D341Med (cell line): ENCODE data around the gene RIN3.

ENCODE experiments used
- DNase-seq: peaks from one replicate; pipeline ENCODE4 v3.0.0; 2012; ENCODE audit warnings: low spot score

Gene RIN3

DNA sequence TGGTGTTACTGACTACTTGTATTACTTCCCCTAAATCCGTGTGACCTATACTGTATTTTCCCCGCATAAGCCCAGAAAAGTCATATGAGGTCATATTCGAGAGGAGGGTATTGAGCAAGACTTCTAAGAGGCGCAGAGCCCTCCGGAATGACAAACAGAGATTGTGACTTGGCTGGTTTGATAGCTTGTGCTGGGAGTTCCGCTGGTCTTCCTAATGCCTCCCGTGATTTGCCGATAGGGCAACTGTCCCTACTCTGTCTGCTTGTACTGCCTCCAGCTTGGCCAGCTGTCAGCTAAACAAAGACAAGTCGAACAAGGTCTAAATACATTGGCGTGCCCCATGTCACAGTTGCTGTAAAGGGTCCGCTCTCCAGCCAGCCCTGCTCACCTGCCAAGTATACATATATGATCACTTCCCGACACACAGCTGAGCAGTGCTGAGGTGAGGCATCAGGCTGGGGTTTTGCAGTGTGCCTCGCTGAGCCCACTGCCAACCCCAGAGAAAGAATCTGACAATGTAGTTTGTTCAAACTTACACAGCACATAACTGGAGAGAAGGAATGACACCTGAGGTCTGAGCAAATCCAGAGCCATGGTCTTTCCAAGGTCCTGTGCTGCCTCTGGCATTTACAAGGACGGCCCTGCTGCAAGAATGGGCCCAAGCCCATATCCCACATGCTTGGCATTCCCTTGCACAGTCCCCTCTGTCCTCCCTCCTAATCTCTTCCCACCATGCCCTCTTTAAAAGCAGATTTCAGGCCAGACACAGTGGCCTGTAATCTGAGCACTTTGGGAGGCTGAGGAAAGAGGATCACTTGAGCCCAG, 211.1 kb downstream of the RIN3 start:
- DNase-seq = no peak

DNA sequence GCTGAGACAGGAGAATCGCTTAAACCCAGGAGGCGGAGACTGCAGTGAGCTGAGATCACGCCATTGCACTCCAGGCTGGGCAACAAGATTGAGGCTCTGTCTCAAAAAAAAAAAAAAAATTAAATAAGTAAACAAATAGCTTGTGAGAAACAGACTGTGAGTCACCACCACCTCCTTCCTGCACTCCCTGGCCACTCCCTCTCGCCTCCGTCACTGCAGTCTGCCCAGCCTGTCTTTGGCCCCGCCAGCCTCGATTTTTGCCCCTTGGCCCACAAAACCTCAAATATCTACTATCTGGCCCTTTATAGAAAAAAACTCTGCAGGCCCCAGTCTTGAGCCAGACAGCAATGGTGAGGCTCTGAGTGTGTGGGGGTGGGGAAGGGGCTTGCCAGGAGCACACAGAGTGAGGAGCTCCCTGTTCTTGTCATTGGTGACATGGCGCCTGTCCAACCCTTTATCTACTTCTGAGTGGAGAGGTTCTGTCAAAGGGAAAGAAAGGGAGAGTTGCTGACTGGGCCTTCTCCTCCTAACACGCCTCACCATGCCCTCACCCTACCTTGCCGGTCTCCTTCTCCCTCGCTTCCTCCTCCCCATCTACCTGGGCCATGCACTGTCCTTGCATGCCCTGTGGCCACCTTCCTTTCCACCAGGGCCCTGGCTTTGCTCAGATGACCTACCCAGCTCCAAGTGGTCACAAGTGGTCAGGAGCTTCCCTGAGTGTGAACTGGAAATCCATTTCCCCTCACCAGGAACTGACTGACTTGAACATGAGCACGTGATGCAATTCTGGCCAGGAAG, 212.8 kb downstream of the RIN3 start:
- DNase-seq = no peak

- DNase-seq = no peak
Measured at GRCh38 chr14:92726933-92727262, 213.3 kb downstream of the RIN3 start.

DNA sequence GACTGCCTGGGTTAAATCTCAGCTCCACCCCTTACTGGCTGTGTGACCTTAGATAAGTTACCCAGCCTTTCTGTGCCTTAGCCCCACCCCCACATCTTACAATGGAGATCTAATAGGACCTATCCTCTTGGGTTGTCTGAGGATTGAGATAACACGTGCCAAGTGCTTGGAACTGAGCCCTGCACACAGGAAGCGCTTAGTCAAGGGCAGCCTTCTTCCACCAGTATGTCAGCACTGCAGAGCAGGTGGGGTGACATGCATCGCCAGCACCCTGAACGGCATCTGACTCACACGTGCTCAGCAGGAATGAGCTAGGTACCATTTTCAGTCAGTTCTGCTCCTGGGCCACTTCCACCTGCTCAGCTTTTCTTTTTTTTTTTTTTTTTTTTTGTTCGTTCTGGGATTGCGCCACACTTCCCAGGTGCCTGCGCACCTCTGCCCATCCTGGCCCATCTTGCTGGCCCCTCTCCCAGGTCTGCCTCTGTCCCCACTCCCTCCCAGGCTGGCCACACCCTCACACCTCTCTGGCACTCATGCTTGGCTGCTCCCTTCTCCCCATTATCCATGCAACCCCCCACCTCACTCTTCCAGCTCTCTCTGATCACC, 215.3 kb downstream of the RIN3 start:
- no peak for DNase-seq

- DNase-seq = no peak
Measured at GRCh38 chr14:92729634-92730358, 216.2 kb downstream of the RIN3 start.

DNA sequence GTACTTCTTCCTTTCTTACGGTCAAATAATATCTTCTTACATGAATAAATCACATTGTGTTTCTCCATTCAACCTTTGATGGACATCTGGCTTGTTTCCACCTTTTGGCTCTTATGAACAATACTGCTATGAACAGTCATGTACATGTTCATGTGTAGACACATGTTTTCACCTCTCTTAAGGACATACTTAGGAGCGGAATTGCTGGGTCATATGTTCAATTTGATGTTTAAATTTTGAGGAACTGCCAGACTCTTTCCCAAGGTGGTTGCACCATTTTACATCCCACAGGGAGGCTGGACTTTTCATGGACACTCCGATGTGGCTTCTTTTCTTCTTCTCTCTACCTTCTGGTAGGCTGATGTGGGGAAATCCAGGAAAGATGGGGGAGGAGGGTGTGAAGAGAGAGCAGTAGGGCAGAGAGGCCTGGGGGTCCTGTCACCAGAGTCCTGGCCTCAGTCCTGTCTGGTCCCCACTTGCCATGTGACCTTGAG, 218.1 kb downstream of the RIN3 start:
- DNase-seq = no peak

DNA sequence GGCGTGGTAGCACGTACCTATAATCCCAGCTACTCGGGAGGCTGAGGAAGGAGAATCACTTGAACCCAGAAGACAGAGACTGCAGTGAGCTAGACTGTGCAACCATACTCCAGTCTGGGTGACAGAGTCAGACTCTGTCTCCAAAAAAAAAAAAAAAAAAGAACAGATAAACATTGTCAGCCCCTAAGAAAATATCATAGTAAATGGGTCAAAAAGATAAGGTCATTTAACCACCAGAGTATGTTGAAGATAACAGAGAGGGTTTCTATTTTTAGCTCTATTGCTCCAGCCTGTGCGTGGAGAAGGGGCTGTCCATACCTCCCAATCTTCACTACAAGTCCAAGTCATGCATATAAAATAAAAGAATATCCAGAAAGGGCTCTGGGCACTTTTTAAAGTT, 219.4 kb downstream of the RIN3 start:
- DNase-seq = no peak

DNA sequence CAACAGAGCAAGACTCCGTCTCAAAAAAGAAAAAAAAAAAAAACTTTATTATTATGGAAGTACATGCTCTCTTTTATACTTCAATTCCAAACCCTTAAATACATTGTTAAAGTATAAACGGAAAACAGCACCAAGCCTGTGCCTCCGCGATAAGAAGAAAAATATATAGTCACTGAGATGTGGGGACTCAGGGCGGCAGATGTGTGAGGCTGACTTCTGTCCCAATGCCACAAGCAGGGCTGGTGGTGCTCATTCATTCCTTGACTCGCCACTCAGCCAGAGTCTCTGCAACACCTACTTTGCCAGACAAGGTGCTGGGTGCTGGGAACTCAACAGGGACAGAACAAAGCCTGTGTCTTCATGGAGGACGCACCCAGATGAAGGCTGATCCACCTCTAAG, 221.0 kb downstream of the RIN3 start:
- DNase-seq = no peak

DNA sequence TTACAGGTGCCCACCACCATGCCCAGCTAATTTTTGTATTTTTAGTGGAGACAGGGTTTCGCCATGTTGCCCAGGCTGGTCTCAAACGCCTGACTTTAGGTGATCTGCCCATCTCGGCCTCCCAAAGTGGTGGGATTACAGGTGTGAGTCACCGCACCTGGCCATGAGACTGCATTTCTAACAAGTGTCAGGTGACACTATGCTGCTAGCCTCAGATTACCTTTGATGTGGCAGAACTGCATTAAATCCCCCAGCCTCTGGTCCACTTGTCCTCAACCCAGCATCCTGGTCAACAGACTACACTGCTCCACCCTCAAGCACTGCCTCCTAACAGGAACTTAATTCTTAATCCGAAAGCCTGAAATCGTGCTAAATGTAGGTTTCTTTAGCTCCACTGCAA, 221.8 kb downstream of the RIN3 start:
- DNase-seq = no peak

DNA sequence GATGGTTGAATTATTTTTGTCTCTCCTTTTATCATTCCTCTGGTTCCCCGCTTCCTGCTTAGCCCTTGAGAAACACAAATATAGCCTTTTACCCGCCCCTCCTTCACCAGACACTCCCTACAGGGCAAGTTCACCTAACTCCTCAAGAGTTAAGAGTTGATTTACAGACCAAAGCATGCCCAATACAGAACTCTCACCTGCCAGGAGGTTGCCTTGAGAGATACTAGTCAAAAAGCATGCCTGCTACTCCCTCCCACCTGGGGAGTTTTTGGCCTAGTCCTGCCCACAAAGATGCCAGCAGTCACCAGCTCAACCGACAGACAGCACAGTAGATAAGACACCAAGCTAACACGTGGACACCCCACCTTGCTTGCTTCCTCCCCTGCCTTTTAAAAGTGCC, 223.6 kb downstream of the RIN3 start:
- no peak for DNase-seq

- no peak for DNase-seq
Measured at GRCh38 chr14:92737619-92738188, 224.1 kb downstream of the RIN3 start.
